ENCODE results near the gene PIP4K2B.

PIP4K2B gene

GRCh38 chr17:38799501-38800236, at the start of gene PIP4K2B:
PIP4K2B (minus strand) TSS chr17:38799556; CDS start chr17:38799424, 132 bp downstream.
- peaks cover 15% of the 10 kb centered on the region for H3K36me3 ChIP-seq (ENCODE audit: control insufficient read depth, insufficient read depth, low read length)
- H3K27me3 ChIP-seq (ENCODE audit: control insufficient read depth, insufficient read depth, low read length), result no peaks in the 10 kb centered on the region
- H3K9ac ChIP-seq (ENCODE audit: low read length), result peak within 1 kb of the TSS; percentile 78
- peaks cover 16% of the 10 kb centered on the region for H3K4me1 ChIP-seq (ENCODE audit: control insufficient read depth, insufficient read depth, low read length)
- H3K27ac ChIP-seq (ENCODE audit: low read depth, low read length), result peak within 1 kb of the TSS; percentile 99
- peak within 1 kb of the TSS; percentile 95 for H3K4me3 ChIP-seq (ENCODE audit: low read length)

- peaks cover 10% of the 10 kb centered on the region for H3K36me3 ChIP-seq (ENCODE audit: control insufficient read depth, insufficient read depth, low read length)
- peaks cover 16% of the 10 kb centered on the region for H3K4me1 ChIP-seq (ENCODE audit: control insufficient read depth, insufficient read depth, low read length)
- no peak overlapping the region for H3K9ac ChIP-seq (ENCODE audit: low read length)
- no peak overlapping the region for H3K27ac ChIP-seq (ENCODE audit: low read depth, low read length)
- H3K4me3 ChIP-seq (ENCODE audit: low read length), result no peak overlapping the region
- H3K27me3 ChIP-seq (ENCODE audit: control insufficient read depth, insufficient read depth, low read length), result no peaks in the 10 kb centered on the region
Measured at GRCh38 chr17:38848557-38848891, 49.2 kb upstream of the PIP4K2B start.

- no peak overlapping the region for H3K4me3 ChIP-seq (ENCODE audit: low read length)
- H3K9ac ChIP-seq (ENCODE audit: low read length), result no peak overlapping the region
- H3K27me3 ChIP-seq (ENCODE audit: control insufficient read depth, insufficient read depth, low read length), result no peaks in the 10 kb centered on the region
- H3K4me1 ChIP-seq (ENCODE audit: control insufficient read depth, insufficient read depth, low read length), result no peaks in the 10 kb centered on the region
- H3K36me3 ChIP-seq (ENCODE audit: control insufficient read depth, insufficient read depth, low read length), result peaks cover 5% of the 10 kb centered on the region
- H3K27ac ChIP-seq (ENCODE audit: low read depth, low read length), result no peak overlapping the region
Measured at GRCh38 chr17:38844261-38844757, 45.0 kb upstream of the PIP4K2B start.

DNA sequence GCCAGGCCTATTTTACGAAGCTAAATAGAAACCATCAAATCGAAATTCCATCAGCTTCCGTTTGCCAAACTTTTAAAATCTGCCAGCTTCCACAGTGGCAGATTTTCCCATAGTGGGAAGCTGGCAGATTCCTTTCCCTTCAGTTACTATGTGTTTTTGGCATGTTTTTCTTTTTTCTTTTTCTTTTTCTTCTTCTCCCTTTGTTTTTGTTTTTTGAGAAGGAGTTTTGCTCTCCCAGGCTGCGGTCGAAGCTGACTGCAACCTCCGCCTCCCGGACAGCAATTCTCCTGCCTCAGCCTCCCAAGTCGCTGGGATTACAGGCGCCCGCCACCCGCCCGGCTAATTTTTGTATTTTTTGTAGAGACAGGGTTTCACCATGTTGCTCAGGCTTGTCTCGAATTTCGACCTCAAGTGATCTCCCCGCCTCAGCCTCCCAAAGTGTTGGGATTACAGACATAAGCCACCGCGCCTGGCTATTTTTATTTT, 26.4 kb upstream of the PIP4K2B start:
- peak overlapping the region; percentile 99 for H3K27ac ChIP-seq (ENCODE audit: low read depth, low read length)
- peak overlapping the region; percentile 98 for H3K4me3 ChIP-seq (ENCODE audit: low read length)
- H3K9ac ChIP-seq (ENCODE audit: low read length), result peak overlapping the region; percentile 95

DNA sequence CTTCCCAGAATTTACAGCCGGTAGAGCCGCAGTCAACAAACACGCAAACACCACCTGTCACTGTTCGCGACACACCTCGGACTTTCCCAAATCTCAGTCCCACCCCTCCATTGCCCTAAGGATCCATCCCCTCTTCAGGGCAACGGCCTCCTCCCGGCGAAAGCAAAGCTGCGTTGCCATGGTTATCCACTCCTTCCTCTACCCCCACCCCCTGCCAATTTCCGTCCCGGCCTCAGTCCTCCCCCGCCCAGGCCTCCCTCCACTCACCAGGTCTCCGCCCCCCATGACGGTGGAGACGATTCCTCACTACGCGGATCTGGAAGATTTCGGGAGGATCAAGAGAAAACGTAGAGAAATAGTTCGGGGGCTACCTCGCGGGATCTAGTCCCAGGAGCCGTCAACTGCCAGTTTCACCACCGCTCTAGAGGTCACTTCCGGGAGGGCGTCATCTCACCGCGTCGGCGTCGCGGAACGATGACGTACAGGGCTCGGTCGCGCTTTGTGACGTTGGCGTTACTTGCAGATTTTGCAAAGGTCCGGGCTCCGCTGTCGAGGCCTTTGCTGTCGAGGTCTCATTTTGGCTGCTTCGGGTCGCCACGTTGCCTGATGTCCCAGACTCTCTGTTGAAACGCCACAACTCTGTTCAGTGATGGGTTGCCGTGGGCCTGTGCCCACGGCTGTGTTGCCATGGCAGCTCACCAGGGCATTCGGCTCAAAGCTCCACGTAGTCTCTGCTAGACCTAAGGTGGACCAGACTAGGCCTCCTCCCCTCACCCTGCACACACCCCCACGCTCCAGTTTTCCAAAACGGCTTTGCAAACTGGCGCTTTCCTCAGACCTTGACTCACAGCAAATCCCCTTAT, 25.8 kb upstream of the PIP4K2B start, which contains the start of gene CWC25:
Gene CWC25 (minus strand): TSS at position 423 of the 863 bp plus-strand sequence. CDS start 138 bp downstream, at position 285.
- Histone ChIP-seq H3K4me1 (ENCODE audit: control insufficient read depth, insufficient read depth, low read length) (peaks cover 5% of the 10 kb centered on the region), H3K4me3 (ENCODE audit: low read length) (peak within 1 kb of the TSS; percentile 98), H3K36me3 (ENCODE audit: control insufficient read depth, insufficient read depth, low read length) (peaks cover 6% of the 10 kb centered on the region), H3K27ac (ENCODE audit: low read depth, low read length) (peak within 1 kb of the TSS; percentile 99), H3K27me3 (ENCODE audit: control insufficient read depth, insufficient read depth, low read length) (no peaks in the 10 kb centered on the region), H3K9ac (ENCODE audit: low read length) (peak within 1 kb of the TSS; percentile 99)

More for the DNA sequence above, 26.4 kb upstream of the PIP4K2B start:
- H3K4me1 ChIP-seq (ENCODE audit: control insufficient read depth, insufficient read depth, low read length), result peaks cover 5% of the 10 kb centered on the region
- H3K27me3 ChIP-seq (ENCODE audit: control insufficient read depth, insufficient read depth, low read length), result no peaks in the 10 kb centered on the region
- no peaks in the 10 kb centered on the region for H3K36me3 ChIP-seq (ENCODE audit: control insufficient read depth, insufficient read depth, low read length)

- no peaks in the 10 kb centered on the region for H3K27me3 ChIP-seq (ENCODE audit: control insufficient read depth, insufficient read depth, low read length)
- H3K27ac ChIP-seq (ENCODE audit: low read depth, low read length), result no peak overlapping the region
- no peaks in the 10 kb centered on the region for H3K4me1 ChIP-seq (ENCODE audit: control insufficient read depth, insufficient read depth, low read length)
- no peak overlapping the region for H3K9ac ChIP-seq (ENCODE audit: low read length)
- H3K36me3 ChIP-seq (ENCODE audit: control insufficient read depth, insufficient read depth, low read length), result peaks cover 11% of the 10 kb centered on the region
- H3K4me3 ChIP-seq (ENCODE audit: low read length), result no peak overlapping the region
Measured at GRCh38 chr17:38815576-38816193, 16.3 kb upstream of the PIP4K2B start.

GRCh38 chr17:38809828-38810227, 10.5 kb upstream of the PIP4K2B start:
- Histone ChIP-seq H3K4me1 (ENCODE audit: control insufficient read depth, insufficient read depth, low read length) (no peaks in the 10 kb centered on the region), H3K27me3 (ENCODE audit: control insufficient read depth, insufficient read depth, low read length) (no peaks in the 10 kb centered on the region), H3K9ac (ENCODE audit: low read length) (no peak overlapping the region), H3K27ac (ENCODE audit: low read depth, low read length) (no peak overlapping the region), H3K36me3 (ENCODE audit: control insufficient read depth, insufficient read depth, low read length) (peaks cover 31% of the 10 kb centered on the region), H3K4me3 (ENCODE audit: low read length) (no peak overlapping the region)

DNA sequence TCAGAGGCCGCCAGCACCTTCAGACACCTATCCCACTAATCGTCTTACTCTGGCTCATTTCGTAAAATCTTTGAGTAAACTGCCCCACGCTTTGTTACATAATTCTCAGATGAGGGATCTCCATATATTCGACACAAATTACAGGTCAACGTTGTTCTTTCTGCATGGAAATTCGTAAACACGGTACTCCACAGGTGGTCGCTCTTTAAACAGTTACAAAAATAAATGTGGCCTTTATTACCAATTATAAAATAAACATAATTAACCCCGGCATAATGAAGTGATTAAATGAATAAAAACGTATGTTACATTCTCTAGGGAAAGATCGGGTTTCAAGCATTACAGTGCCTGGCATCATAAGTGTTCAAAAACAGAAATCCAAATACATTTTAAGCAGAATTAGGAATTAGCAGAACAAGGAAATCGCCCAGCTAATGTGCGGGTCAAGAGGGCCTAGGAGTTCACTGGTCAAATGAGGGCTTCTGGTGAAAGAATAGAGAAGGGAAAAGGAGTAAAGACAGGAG, 943 bp upstream of the PIP4K2B start:
- H3K27ac ChIP-seq (ENCODE audit: low read depth, low read length), result peak overlapping the region; percentile 99
- peak overlapping the region; percentile 72 for H3K4me3 ChIP-seq (ENCODE audit: low read length)
- H3K27me3 ChIP-seq (ENCODE audit: control insufficient read depth, insufficient read depth, low read length), result no peaks in the 10 kb centered on the region
- no peak overlapping the region for H3K9ac ChIP-seq (ENCODE audit: low read length)
- peaks cover 16% of the 10 kb centered on the region for H3K4me1 ChIP-seq (ENCODE audit: control insufficient read depth, insufficient read depth, low read length)
- H3K36me3 ChIP-seq (ENCODE audit: control insufficient read depth, insufficient read depth, low read length), result peaks cover 15% of the 10 kb centered on the region

- Histone ChIP-seq H3K36me3 (ENCODE audit: control insufficient read depth, insufficient read depth, low read length) (peaks cover 15% of the 10 kb centered on the region), H3K27ac (ENCODE audit: low read depth, low read length) (peak overlapping the region; percentile 99), H3K4me1 (ENCODE audit: control insufficient read depth, insufficient read depth, low read length) (peaks cover 16% of the 10 kb centered on the region), H3K4me3 (ENCODE audit: low read length) (peak overlapping the region; percentile 95), H3K9ac (ENCODE audit: low read length) (peak overlapping the region; percentile 78), H3K27me3 (ENCODE audit: control insufficient read depth, insufficient read depth, low read length) (no peaks in the 10 kb centered on the region)
Measured at GRCh38 chr17:38798614-38799500, 499 bp downstream of the PIP4K2B start.

GRCh38 chr17:38797828-38798227, 1.5 kb downstream of the PIP4K2B start:
- Histone ChIP-seq H3K4me3 (ENCODE audit: low read length) (peak overlapping the region; percentile 25), H3K27me3 (ENCODE audit: control insufficient read depth, insufficient read depth, low read length) (no peaks in the 10 kb centered on the region), H3K4me1 (ENCODE audit: control insufficient read depth, insufficient read depth, low read length) (peaks cover 16% of the 10 kb centered on the region), H3K27ac (ENCODE audit: low read depth, low read length) (no peak overlapping the region), H3K9ac (ENCODE audit: low read length) (no peak overlapping the region), H3K36me3 (ENCODE audit: control insufficient read depth, insufficient read depth, low read length) (peaks cover 12% of the 10 kb centered on the region)

DNA sequence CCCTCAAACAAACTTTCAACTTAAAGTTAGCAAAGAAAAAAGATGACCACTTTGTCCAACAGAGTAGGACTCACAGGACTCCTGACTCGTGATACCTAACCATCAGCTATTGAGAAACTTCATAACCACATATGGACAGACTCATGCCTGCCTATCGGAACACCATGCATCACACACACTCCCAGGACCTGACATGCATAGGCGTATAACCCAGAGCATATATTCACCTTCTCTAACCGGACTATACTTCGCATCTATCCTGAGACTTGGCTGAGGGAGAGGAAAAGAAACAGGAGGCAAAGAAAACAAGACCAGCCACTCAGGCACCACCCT, 2.2 kb downstream of the PIP4K2B start:
- H3K4me3 ChIP-seq (ENCODE audit: low read length), result peak overlapping the region; percentile 25
- peaks cover 16% of the 10 kb centered on the region for H3K4me1 ChIP-seq (ENCODE audit: control insufficient read depth, insufficient read depth, low read length)
- H3K9ac ChIP-seq (ENCODE audit: low read length), result no peak overlapping the region
- peaks cover 10% of the 10 kb centered on the region for H3K36me3 ChIP-seq (ENCODE audit: control insufficient read depth, insufficient read depth, low read length)
- no peaks in the 10 kb centered on the region for H3K27me3 ChIP-seq (ENCODE audit: control insufficient read depth, insufficient read depth, low read length)
- H3K27ac ChIP-seq (ENCODE audit: low read depth, low read length), result no peak overlapping the region
